Endothelial cell of umbilical vein (primary cell): ENCODE results near the gene CERS6.

Experiments
- CTCF ChIP-seq, 2 donors: IDR thresholded peaks; 1 replicate in 1 of 2; 2 replicates in 1 of 2; pipeline ENCODE4 v1.5.1; 2011; ENCODE audit warnings: low read length in 2 of 2, mild to moderate bottlenecking in 2 of 2, moderate library complexity in 2 of 2, control low read depth in 1 of 2, inconsistent platforms in 1 of 2, low read depth in 1 of 2; ENCODE audit not compliant: insufficient read depth in 1 of 2; ENCODE audit errors: extremely low read depth in 1 of 2
- EZH2 ChIP-seq: IDR thresholded peaks from 2 replicates; pipeline ENCODE4 v1.6.1; 2012; ENCODE audit warnings: borderline replicate concordance, low read depth, mild to moderate bottlenecking, moderate library complexity, low read length, inconsistent platforms; ENCODE audit not compliant: severe bottlenecking
- GATA2 ChIP-seq: IDR thresholded peaks from 2 replicates; pipeline ENCODE4 v1.7.0; 2011; ENCODE audit warnings: low read depth, mild to moderate bottlenecking, moderate library complexity, mixed read lengths, low read length; ENCODE audit not compliant: insufficient read length, insufficient read depth
- POLR2A ChIP-seq: IDR thresholded peaks from 2 replicates; pipeline ENCODE4 v1.6.1; 2012; ENCODE audit warnings: low read depth, mild to moderate bottlenecking, control low read depth, low read length
- POLR2AphosphoS5 ChIP-seq: IDR thresholded peaks from 2 replicates; pipeline ENCODE4 v1.6.1; 2012; ENCODE audit warnings: low read depth, mild to moderate bottlenecking, control low read depth, low read length, moderate library complexity; ENCODE audit not compliant: insufficient read depth
- TF ChIP-seq, protein P1 (sequence below): IDR thresholded peaks from 2 replicates; pipeline ENCODE4 v1.6.1; 2011; ENCODE audit not compliant: insufficient read depth, insufficient read length

- TF ChIP-seq EZH2: no peak
- TF ChIP-seq POLR2AphosphoS5: no peak
- TF ChIP-seq CTCF (IDR thresholded peaks at IDR 0.05; ENCODE audit: extremely low read depth in 1 of 2, insufficient read depth in 1 of 2, low read depth in 1 of 2, low read length in 2 of 2): no peak
- no peak for TF ChIP-seq GATA2
- TF ChIP-seq, protein P1, sequence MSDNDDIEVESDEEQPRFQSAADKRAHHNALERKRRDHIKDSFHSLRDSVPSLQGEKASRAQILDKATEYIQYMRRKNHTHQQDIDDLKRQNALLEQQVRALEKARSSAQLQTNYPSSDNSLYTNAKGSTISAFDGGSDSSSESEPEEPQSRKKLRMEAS: no peak
- TF ChIP-seq POLR2A: no peak
Observed at GRCh38 chr2:168504323-168504722, 48.3 kb downstream of the CERS6 start.
